OCI-LY1 (cell line): Measurements from ENCODE around the gene SDR42E1.

Experiments used
- H2AFZ ChIP-seq: fragments of 200-600 bp; sonication (generic), shearing (Covaris generic); 2 replicates; pipeline ENCODE4 v1.6.0; 2014; ENCODE audit warnings: antibody characterized with exemption, mild to moderate bottlenecking, low read length
- H3F3A ChIP-seq: fragments of 200-600 bp; sonication (generic), shearing (Covaris generic); 2 replicates; pipeline ENCODE4 v1.6.0; 2014; ENCODE audit warnings: mild to moderate bottlenecking, antibody characterized with exemption, low read length, moderate library complexity; ENCODE audit not compliant: insufficient read depth
- H3K27ac ChIP-seq: fragments of 200-600 bp; sonication (generic); 2 replicates; pipeline ENCODE4 v1.5.1; 2014; ENCODE audit warnings: low read length, mixed run types, mild to moderate bottlenecking, low read depth; ENCODE audit not compliant: poor library complexity, severe bottlenecking
- H3K27me3 ChIP-seq: fragments of 200-600 bp; sonication (generic); 2 replicates; pipeline ENCODE4 v1.6.0; 2014; ENCODE audit warnings: antibody characterized with exemption, mild to moderate bottlenecking, low read length, moderate library complexity; ENCODE audit not compliant: insufficient read depth
- H3K36me3 ChIP-seq: fragments of 200-600 bp; sonication (generic); 2 replicates; pipeline ENCODE4 v1.6.1; 2014; ENCODE audit warnings: mild to moderate bottlenecking, antibody characterized with exemption, low read length, moderate library complexity, mixed read lengths; ENCODE audit not compliant: insufficient read depth
- H3K4me1 ChIP-seq: fragments of 200-600 bp; sonication (generic); 2 replicates; pipeline ENCODE4 v1.5.1; 2014; ENCODE audit warnings: mild to moderate bottlenecking, low read length, moderate library complexity; ENCODE audit not compliant: insufficient read depth, severe bottlenecking
- H3K4me2 ChIP-seq: fragments of 200-600 bp; sonication (generic), shearing (Covaris generic); 2 replicates; pipeline ENCODE4 v1.6.1; 2014; ENCODE audit warnings: low read length
- H3K4me3 ChIP-seq: fragments of 200-600 bp; sonication (generic); 2 replicates; pipeline ENCODE4 v1.5.1; 2014; ENCODE audit warnings: low read length, low read depth, mild to moderate bottlenecking, mixed read lengths; ENCODE audit not compliant: poor library complexity, severe bottlenecking
- H3K79me2 ChIP-seq: fragments of 200-600 bp; shearing (Covaris generic); 2 replicates; pipeline ENCODE4 v1.6.1; 2016; ENCODE audit warnings: mixed run types, low read length, mixed read lengths; ENCODE audit not compliant: insufficient read depth
- H3K9ac ChIP-seq: fragments of 200-600 bp; sonication (generic), shearing (Covaris generic); 2 replicates; pipeline ENCODE4 v1.6.1; 2014; ENCODE audit warnings: mild to moderate bottlenecking, low read length, mixed read lengths
- H3K9me2 ChIP-seq: fragments of 200-600 bp; sonication (generic), shearing (Covaris generic); 2 replicates; pipeline ENCODE4 v1.6.1; 2014; ENCODE audit warnings: low read depth, mild to moderate bottlenecking, low read length, mixed read lengths
- H3K9me3 ChIP-seq: fragments of 200-600 bp; shearing (Covaris generic); 2 replicates; pipeline ENCODE4 v1.6.1; 2014; ENCODE audit warnings: low read length, mixed read lengths
- H4K20me1 ChIP-seq: fragments of 200-600 bp; sonication (generic), shearing (Covaris generic); 2 replicates; pipeline ENCODE4 v1.6.0; 2016; ENCODE audit warnings: mild to moderate bottlenecking, low read length; ENCODE audit not compliant: insufficient read depth
- CTCF ChIP-seq: fragments of 200-600 bp; sonication (generic), shearing (Covaris generic); IDR thresholded peaks from 2 replicates; pipeline ENCODE4 v1.5.1; 2017; ENCODE audit warnings: mild to moderate bottlenecking, antibody characterized with exemption, low read length, moderate library complexity, mixed read lengths
- EZH2 ChIP-seq: fragments of 200-600 bp; sonication (generic), shearing (Covaris generic); IDR thresholded peaks from 2 replicates; pipeline ENCODE4 v1.8.0; 2017; ENCODE audit warnings: borderline replicate concordance, mixed run types, mild to moderate bottlenecking, antibody characterized with exemption, low read length, moderate library complexity, mixed read lengths

The SDR42E1 gene

GRCh38 chr16:82049484-82049883 lies 38.2 kb upstream of the SDR42E1 start:
- Histone ChIP-seq H3K27ac (no peak overlapping the region), H3K9me2 (no peaks in the 10 kb centered on the region), H3K4me3 (no peak overlapping the region), H3K9me3 (no peaks in the 10 kb centered on the region), H3K4me1 (no peaks in the 10 kb centered on the region), H3K27me3 (0 out of 2 replicates have a peak, but pooled peaks cover 4% of the 10 kb centered on the region), H2AFZ (no peak overlapping the region), H3K4me2 (no peak overlapping the region), H3K79me2 (no peaks in the 10 kb centered on the region), H4K20me1 (no peaks in the 10 kb centered on the region), H3K9ac (no peak overlapping the region), H3F3A (no peaks in the 10 kb centered on the region), H3K36me3 (no peaks in the 10 kb centered on the region)
- no peak for TF ChIP-seq EZH2
- TF ChIP-seq CTCF, result no peak

- Histone ChIP-seq H3K4me3 (no peak overlapping the region), H3K27ac (no peak overlapping the region), H4K20me1 (no peaks in the 10 kb centered on the region), H3K9me2 (no peaks in the 10 kb centered on the region), H3K9ac (no peak overlapping the region), H3K27me3 (0 out of 2 replicates have a peak, but pooled peaks cover 4% of the 10 kb centered on the region), H3K4me2 (no peak overlapping the region), H3K79me2 (no peaks in the 10 kb centered on the region), H3F3A (no peaks in the 10 kb centered on the region), H2AFZ (no peak overlapping the region), H3K4me1 (no peaks in the 10 kb centered on the region), H3K36me3 (no peaks in the 10 kb centered on the region), H3K9me3 (no peaks in the 10 kb centered on the region)
- TF ChIP-seq CTCF (no peak), EZH2 (no peak)
Measured at GRCh38 chr16:82047787-82048186, 36.5 kb upstream of the SDR42E1 start.

- Histone ChIP-seq H3K4me2 (no peak overlapping the region), H3K36me3 (no peaks in the 10 kb centered on the region), H3F3A (no peaks in the 10 kb centered on the region), H3K4me1 (no peaks in the 10 kb centered on the region), H3K9me3 (no peaks in the 10 kb centered on the region), H3K27me3 (0 out of 2 replicates have a peak, but pooled peaks cover 4% of the 10 kb centered on the region), H4K20me1 (no peaks in the 10 kb centered on the region), H3K4me3 (no peak overlapping the region), H2AFZ (no peak overlapping the region), H3K9ac (no peak overlapping the region), H3K27ac (no peak overlapping the region), H3K9me2 (no peaks in the 10 kb centered on the region), H3K79me2 (no peaks in the 10 kb centered on the region)
- TF ChIP-seq CTCF, result no peak
- TF ChIP-seq EZH2, result no peak
Measured at GRCh38 chr16:82047374-82047773, 36.1 kb upstream of the SDR42E1 start.
